Stimulated activated CD4-positive, alpha-beta T cell treated with anti-CD3 and anti-CD28 coated beads, TNF-alpha, amount 100 ng/mL, for 48 hours (primary cell): Measurements from ENCODE around the gene RNPS1.
"Not testable (repeated sequence)": the region's sequence is repeated elsewhere in the genome, so short reads cannot be mapped to it uniquely, and the experiment has no call there.

Experiments used
- DNase-seq, 3 donors: peaks; one replicate each; pipeline ENCODE4 v3.0.0-alpha.2; 2020; ENCODE audit warnings: low read depth in 3 of 3

RNPS1 gene

DNA sequence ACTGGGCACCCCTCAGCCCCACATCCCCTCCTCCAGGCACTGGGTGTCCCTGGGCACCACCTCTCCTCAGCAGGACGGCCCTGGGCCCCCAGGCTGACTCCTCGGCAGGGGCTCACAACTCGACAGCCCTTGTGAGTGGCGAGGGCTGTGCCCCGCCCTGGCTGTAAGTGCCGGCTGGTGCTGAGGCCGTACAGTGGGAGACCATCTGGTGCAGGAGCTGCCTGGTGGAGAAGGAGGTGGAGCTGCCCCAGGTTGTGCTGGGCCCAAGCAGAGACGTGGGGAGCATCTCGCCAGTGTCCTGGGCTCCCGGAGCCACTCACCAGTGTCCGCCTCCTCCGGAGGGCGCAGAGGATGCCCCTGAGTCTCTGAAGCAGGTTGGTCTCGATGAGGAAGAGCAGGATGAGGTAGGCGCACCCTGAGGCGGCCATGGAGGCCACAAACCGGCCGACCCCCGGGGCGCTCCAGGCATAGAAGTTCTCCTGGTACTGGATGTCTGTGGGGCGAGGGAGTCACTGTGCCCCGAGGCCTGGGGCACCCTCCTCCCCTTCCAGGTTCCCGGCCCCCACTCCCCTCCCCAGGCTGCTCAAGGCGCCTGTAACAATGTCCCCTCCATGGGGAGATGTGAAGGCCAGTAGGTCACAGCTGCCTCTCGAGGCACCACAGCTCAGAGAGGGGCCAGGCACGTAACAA is 15.1 kb upstream of the RNPS1 start:
- DNase-seq: no peak

GRCh38 chr16:2282262-2282661 is 14.3 kb upstream of the RNPS1 start:
- DNase-seq: no peak

GRCh38 chr16:2280981-2281542 is 13.1 kb upstream of the RNPS1 start:
- no peak for DNase-seq

DNA sequence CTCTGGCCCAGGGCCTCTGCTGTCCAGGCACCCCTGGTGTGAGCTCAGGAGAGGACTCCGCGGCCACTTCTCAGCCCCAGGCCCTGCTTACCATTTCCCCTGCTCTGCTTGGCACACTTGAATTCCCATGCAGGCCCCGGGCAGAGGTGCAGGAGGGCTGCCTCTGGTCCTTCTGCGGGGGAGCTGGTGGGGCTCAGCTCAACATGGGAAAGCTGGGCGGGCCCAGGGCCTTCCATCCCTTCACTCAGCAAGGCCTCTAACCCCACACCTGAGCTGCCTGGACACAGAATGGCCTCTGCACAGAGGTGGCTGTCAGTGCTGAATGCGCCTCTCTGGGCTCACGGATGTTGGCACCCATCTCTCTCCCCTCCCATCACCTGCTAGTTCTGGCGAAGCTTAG is 12.5 kb upstream of the RNPS1 start:
- DNase-seq: no peak

DNA sequence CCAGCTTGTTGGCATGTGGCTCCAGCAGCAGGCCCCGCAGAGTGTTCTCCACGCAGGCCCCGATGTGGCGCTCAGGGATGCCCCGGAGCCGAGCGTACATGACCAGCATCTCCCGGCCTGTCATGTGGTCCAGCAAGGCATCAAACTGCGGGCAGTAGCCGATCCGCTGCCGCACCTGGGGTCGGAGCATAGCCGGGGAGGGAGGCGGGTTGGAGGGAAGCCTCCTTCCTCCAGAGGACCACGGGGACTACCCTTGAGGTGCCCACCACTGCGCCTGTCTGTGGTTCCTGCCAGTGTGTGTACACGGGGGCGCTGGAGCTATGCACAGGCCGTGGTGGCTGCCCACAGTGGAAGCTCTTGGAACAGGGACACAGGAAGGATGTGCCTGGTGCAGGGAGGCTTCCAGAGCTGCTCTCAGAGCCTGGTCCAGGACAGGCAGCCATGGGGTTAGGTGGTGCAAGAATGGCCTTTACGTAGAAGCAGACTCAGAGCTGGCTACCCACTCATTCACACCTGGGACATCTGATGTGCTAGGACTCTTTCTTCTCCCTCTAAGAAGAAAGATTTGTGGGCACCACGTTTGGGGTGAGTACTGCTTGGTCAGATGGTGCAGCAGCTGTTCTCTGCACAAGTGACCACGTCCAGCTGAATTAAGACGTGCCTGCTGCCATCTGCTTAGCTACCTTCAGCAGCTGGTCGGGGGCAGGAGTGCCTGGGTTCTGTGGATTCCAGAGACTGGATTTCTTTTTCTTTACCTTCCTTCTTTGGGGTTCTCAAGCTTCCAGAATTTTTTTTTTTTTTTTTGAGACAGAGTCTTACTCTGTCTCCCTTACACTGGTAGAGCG is 11.3 kb upstream of the RNPS1 start:
- no peak for DNase-seq

DNA sequence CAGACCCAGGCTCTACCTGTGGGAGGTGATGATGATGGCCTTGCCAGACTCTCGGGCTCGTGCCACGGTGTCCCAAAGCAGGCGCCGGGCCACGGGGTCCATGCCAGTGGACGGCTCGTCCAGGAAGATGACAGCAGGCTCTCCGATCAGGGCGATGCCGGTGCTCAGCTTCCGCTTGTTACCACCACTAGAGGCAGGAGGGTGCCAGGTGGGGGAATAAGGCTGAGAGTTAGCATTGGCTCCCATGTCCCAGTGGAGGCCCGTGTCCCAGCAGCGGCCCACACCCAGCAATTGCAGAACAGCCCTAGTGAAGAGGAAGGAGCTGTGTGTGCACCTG is 10.3 kb upstream of the RNPS1 start:
- no peak for DNase-seq

GRCh38 chr16:2277466-2278271 is 9.7 kb upstream of the RNPS1 start:
- no peak for DNase-seq

GRCh38 chr16:2276368-2277195 is 8.7 kb upstream of the RNPS1 start:
- DNase-seq: no peak

GRCh38 chr16:2275476-2276367 is 7.8 kb upstream of the RNPS1 start:
- DNase-seq: no peak

DNA sequence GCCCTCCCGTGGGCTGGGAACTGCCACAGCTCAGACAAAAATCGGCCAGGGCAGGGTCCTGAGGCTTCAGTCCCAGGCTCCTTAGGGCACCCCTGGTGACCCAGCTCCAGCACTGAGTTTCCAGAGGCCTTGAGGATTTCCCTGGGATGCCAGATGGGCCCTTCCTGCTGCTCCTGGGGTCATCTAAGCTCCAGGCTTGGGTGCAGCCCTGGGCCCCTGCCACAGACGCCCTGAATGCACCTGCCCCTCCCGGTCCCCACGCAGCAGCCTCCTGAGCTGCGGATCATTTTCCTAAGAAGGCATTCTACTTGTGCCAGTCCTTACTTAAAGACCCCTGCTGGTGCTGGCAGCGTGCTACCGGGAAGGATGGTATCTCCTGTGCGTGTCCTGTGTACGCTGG is 6.0 kb upstream of the RNPS1 start:
- no peak for DNase-seq

GRCh38 chr16:2273484-2273883 is 5.6 kb upstream of the RNPS1 start:
- DNase-seq: no peak

DNA sequence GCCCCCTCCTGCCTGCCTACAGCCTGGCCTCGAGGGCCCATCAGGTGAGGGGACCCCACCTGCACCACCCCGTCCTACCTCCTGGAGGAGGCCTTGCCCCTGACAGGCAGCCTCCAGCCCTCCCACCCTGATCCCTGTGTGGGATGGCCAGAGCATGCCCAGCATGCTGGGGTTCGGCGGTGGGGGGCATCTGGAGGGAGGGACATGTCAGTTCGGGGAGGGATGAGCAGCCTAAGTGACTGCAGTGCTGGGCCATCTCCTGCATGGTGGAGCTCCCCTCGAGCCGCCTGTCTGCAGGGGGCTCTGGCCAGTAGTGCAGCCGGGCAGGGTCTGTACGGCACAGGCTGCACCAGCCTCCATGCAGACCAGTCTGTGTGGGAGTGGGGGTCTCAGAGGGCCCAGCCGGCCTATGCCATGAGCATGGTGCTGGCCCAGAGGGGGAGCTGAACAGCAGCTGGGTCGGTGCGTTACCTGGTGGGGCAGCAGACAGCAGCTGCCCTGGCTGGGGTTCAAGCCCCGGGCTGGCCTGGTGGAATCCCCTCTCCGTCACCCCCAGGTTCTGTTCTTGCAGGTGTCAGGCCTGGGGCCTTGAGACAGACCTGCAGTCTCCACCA is 4.0 kb upstream of the RNPS1 start:
- DNase-seq: no peak

- no peak for DNase-seq
Measured at GRCh38 chr16:2270588-2271470, 2.9 kb upstream of the RNPS1 start.

DNA sequence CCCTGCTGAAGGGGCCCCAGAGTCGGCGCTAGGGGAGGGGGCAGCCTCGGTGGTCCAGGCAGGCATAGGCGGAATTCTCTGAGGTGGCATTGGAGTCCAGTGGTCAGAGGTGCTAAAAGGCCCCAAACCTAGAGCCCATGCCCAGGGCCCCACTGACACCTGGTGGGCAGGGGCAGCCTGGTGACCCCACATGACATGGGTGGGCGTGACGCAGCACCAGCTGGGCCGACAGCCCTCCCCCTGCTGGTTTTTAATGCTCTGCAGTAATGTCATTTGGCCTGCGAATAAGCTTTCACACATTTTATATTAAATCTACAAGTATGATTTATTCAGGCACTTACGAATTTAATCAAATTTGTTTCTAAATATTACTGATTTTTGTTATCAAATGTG is 2.1 kb upstream of the RNPS1 start:
- DNase-seq: no peak

- DNase-seq: not testable (repeated sequence)
Measured at GRCh38 chr16:2267505-2267912, 417 bp downstream of the RNPS1 start.

DNA sequence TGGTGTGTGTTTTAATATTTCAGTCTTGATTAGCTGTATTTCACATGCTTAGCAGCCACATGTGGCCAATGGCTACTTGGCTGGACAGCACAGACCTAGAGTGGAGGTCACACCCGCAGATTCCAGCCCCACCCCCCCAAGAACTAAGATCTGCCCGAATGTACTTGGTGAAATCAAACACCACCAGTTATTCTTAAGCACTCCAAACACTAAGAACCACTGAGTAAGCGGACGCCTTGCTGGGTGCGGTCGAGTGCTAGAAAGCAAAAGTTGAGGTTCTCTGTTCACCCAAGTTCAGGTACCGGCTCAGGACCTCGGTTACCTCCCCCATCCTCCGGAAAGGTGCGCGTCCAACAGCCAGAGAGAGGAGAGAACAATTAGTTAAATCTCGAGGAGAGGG is 1.0 kb downstream of the RNPS1 start:
- DNase-seq: not testable (repeated sequence)

DNA sequence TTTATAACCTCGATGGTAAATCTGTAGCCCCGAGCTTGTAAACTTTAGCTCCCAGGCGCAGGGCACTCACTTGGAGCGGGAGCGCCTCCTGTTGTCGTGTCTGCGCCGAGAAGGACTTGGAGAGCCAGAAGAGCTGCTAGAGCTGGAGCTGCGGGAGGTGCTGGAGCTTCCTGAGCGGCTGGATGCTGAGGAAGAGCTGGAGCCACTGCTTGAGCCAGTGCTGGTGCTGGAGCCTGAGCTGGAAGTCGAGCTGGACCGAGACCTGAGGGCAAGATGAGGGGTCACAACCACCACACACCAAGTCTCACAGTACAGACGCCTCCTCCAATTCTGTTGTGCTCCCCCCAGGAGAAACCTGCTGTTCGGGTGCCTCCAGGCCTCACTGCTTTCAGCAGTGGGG is 4.9 kb downstream of the RNPS1 start:
- DNase-seq: not testable (repeated sequence)

DNA sequence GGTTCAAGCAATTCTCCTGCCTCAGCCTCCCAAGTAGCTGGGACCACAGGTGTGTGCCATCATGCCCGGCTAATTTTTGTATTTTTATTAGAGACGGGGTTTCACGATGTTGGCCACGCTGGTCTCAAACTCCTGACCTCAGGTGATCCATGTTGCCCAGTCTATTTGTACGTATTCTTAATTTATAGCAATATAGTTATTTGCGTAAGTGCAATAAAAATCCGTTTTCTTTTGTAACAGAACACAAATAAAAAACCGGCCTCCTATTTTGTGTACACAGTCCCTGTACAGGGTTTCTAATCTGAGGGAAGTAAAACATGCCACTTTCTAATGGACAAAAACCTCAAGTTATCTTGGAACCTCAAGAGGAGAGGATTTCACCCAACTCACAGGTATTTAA is 7.7 kb downstream of the RNPS1 start:
- DNase-seq: no peak

GRCh38 chr16:2258530-2258929 is 9.4 kb downstream of the RNPS1 start:
- not testable (repeated sequence) for DNase-seq
